Measurements from ENCODE around the gene MRPL16.
"Not testable (repeated sequence)": the region's sequence is repeated elsewhere in the genome, so short reads cannot be mapped to it uniquely, and the experiment has no call there.

The MRPL16 gene

DNA sequence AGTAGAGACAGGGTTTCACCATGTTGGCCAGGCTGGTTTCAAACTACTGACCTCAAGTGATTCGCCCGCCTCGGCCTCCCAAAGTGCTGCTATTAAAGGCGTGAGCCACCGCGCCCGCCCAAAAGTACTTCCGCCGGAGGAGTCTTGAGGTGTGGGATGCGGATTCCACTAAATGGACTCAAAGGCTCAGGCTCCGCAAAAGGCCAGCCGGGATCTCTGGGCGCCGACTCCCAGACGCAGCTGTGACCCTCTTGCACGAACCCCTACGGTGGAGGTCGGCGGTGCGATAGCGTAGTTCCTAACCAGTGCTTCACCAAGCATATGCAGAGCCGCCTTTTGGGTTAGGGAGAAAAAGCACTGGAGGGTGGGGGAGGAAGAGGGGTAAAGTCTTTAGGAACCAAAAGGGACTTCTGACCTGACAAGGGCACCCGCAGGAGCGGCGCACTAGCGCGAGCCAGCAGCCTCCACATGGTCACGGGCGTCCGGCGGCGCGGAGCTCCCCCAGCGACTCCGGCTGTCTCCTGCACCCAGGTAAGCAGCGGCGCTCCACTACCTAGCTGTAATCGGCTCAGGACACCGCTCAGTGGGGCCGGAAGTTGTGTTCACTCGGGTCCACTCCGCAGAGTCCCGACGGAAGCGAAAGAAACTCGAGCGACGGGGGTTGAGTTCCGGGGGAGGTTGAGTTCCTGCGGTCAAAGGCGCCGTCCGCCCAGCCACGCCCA is at the start of gene MRPL16:
Gene MRPL16, minus strand, starts transcription at position 590 of the 722 bp plus-strand sequence. Its CDS starts 120 bp downstream, at position 470.
- peak; percentile 89 for DNase-seq (ENCODE audit: low spot score)

DNA sequence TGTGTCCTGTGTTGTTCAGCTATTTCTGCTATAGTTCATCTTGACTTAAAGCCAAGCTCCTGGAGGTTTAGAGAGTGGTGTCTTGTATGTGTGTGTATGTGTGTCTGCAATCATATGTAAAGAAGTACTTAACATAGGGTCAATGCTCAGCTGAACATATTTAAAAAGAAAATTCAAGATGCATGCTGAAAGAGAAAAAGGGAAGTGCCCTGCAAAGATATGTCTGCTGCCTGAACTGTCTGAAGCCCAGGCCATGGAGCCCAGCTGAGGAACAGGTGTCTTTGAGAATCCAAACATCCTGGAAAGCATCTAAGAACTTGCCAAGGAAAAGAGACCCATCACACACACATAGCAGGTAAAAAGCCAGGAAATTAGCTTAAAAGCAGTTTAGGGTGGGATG is 49.1 kb upstream of the MRPL16 start:
- no peak for DNase-seq (ENCODE audit: low spot score)

DNA sequence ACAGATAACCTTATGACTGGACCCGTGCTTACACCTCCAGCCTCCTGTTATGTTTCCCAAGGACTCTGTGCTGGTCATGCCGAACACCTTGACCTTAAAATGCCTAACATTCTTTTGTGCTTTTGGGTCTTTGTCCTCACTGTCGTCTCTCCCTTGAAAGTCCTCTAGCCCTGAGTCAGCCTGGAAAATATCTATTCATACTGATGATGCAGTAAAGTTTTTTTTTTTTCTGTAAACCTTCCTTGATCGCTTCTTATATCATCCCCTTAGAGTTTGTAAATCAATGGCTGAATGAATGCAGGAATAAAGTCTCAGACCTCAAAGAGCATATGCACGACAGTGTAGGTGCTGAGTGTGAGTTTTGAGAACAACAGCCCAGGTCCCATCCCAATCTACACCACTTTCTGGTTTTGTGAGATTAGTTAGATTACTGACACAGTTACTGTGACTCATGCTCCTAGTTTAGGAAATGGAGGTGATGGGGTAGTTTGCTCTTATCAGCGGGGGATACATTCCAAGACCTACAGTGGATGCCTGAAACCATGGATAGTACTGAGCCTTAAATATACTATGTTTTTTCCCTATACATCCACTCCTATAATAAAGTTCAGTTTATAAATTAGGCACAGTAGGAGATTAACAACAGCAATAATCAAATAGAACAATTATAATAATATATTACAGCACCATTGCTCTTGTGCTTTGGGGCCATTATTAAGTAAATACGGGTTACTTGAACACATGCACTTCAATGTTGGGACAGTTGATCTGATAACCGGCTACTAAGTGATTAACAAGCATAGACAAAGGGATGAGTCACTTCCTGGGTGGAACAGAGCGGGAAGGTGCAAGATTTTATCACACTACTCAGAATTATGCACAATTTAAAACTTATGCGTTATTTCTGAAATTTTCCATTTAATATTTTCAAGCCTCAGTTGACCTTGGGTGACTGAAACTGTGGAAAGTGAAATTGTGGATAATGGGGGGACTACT is 47.2 kb upstream of the MRPL16 start:
- DNase-seq (ENCODE audit: low spot score), result no peak

- DNase-seq (ENCODE audit: low spot score), result no peak
Measured at GRCh38 chr11:59854871-59855270, 44.3 kb upstream of the MRPL16 start.

DNA sequence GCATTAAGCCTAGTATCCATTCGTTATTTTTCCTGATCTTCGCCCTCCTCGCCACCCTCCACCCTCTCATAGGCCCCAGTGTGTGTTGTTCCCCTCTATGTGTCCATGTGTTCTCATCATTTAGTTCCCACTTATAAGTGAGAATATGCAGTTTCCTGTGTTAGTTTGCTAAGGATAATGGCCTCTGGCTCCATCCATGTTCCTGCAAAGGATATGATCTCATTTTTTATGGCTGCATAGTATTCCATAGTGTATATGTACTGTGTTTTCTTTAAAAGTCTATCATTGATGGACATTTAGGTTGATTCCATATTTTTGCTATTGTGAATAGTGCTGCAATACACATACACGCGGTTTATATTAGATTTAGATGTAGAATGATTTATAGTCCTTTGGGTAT is 40.8 kb upstream of the MRPL16 start:
- DNase-seq (ENCODE audit: low spot score), result not testable (repeated sequence)

DNA sequence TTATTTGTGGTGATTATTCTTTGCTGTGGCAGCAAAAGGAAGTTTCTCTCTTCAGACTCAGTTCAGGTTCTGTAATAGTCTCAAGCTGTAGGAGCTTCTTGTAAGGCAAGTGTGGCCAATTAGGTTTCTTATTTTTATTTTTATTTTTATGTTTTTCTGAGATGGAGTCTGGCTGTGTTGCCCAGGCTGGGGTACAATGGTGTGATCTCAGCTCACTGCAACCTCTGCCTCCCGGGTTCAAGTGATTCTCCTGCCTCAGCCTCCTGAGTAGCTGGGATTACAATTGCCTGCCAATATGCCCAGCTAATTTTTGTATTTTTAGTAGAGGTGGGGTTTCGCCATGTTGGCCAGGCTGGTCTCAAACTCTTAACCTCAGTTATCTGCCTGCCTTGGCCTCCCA is 39.0 kb upstream of the MRPL16 start:
- not testable (repeated sequence) for DNase-seq (ENCODE audit: low spot score)

DNA sequence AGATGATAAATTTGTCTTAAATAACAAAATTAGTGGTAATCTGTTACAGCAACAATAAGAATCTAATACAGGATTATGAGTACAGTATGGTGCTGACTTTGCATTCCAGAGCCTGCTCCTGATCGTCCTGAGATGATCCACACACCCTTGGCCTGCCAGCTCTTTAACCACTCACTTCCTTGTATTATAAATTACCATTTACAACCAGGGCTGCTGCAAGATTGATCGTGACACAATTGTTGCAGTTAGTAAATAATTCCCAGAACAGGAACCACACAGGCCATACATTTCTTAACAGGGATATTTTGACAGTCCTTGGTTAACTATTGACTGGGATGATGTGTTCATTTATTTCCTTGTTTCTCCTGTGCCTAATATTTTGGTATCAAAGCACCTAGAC is 38.6 kb upstream of the MRPL16 start:
- no peak for DNase-seq (ENCODE audit: low spot score)

DNA sequence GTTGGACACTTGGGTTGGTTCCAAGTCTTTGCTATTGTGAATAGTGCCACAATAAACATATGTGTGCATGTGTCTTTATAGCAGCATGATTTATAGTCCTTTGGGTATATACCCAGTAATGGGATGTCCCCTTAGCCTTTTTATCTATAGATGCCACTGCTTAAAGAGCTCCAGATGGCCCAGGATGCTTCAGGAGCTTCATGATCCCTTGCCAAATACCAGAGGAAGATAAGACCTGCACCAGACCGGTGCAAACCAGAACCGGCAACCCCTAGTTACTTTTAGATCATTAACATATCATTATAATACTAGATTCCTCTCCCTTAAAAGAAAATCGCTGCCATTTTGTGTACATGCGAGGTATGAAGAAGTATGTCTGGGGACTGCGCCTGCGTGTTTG is 37.9 kb upstream of the MRPL16 start:
- DNase-seq (ENCODE audit: low spot score), result not testable (repeated sequence)

GRCh38 chr11:59847626-59848025 is 37.0 kb upstream of the MRPL16 start:
- no peak for DNase-seq (ENCODE audit: low spot score)

DNA sequence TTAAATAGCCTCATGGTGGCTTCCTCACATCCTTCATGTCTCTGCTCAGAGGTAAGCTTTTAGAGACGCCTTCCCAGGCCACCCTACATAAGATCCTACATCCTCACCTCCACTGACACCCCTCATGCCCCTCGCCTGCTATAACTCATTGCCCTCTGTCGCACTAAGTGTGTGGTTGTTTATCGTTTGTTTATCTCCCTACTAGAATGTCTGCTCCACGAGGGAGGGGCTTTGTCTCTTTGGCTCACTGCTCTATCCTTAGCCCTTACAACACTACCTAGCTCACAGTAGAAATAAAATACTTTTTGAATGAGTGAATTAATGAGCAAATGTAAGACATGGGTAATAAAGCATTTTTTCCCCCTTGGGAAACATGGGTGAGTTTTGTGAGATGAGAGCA is 36.0 kb upstream of the MRPL16 start:
- DNase-seq (ENCODE audit: low spot score), result no peak

DNA sequence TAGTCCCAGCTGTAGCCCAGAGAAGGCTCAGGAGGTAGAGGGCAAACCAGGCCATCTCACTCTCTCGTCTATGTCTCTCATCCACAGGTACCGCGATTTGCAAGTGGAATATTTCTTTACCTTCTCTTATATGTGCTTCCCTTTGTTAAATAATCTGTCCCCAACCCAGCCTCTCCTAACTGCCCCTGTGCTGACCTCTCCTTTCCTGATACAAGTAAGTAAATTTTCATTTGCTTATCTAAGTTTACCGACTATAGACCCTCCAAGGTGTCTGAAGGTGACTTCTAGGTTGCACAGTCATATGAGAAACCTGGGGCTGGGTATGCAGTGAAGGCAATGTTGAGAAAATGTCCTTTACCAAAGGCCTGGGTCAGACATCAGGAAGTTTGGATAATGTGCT is 34.8 kb upstream of the MRPL16 start, which contains the start of gene CBLIF:
Gene CBLIF, minus strand, starts transcription at position 101 of the 400 bp plus-strand sequence. Its CDS starts 46 bp downstream, at position 55.
- no peak for DNase-seq (ENCODE audit: low spot score)

DNA sequence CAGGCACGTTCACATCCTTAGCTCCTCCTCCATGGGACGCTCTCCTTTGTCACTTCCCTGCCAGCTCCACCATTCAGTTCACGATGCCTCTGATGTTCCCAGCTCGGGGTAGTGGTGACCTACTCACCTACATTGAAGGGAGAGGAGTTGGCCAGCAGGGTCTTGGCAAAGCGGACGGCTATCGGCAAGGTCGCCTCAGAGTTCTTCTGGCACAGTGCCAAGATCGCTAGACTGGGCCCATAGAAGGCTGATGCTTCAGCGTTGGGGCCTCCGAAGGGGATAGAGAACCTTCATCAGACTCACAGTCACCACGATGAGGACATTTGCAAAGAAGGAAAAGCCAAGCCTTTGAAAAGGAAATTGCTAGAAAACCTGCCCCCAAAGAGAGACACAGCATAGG is 31.7 kb upstream of the MRPL16 start:
- no peak for DNase-seq (ENCODE audit: low spot score)

- no peak for DNase-seq (ENCODE audit: low spot score)
Measured at GRCh38 chr11:59841514-59841913, 30.9 kb upstream of the MRPL16 start.

- DNase-seq (ENCODE audit: low spot score), result no peak
Measured at GRCh38 chr11:59839615-59840014, 29.0 kb upstream of the MRPL16 start.

DNA sequence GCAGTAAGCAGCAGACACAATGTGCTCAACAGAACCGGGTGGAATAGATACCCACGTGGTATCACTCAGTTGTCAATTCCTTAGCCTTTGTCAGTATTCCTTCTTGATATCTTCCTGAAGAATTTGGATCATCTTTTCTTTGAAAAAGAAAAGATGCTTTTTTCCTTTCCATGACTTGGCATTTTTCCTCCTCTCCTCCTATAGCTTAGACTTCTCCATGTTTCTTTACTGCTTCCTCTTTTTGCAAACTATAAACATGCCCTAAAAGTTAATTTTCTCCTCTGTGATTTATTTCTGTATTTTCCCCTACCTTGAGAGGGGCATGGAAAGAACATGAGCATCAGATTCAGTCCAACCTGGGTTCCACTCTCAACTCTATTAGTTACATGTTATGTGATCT is 23.0 kb upstream of the MRPL16 start:
- no peak for DNase-seq (ENCODE audit: low spot score)

GRCh38 chr11:59829358-59829757 is 18.8 kb upstream of the MRPL16 start:
- no peak for DNase-seq (ENCODE audit: low spot score)

- peak; percentile 15 for DNase-seq (ENCODE audit: low spot score)
Measured at GRCh38 chr11:59822989-59823566, 12.5 kb upstream of the MRPL16 start.

DNA sequence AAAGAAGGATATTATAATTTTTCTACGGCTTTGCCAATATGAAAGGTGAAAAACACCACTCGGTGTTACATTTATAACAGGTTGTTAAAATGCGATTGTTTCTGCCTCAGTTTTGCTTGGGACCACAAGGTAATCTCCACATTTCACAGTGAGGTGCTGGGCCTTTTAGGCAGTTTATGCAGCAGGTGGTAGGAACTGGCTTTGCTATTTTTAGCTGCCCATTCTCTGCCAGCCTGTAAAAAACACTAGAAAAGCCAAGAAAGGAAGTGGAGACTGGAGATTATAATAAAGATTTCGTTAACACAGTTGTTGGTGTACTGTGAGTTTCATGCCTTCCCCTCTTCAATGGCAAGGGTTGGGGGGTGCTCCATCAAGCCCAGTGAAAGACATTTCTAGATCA is 8.0 kb upstream of the MRPL16 start:
- DNase-seq (ENCODE audit: low spot score), result peak; percentile 21

DNA sequence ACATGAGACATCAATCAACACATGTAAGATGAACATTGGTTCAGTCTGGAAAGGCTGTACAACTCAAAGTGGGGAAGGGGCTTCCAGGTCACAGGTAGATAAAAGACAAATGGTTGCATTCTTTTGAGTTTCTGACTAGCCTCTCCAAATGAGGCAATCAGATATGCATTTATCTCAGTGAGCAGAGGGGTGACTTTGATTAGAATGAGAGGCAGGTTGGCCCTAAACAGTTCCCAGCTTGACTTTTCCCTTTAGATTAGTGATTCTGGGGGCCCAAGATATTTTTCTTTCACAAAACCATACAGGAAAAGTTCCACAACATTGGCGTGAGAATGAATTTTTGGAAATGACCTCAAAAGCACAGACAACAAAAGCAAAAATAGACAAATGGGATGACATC is 5.9 kb upstream of the MRPL16 start:
- not testable (repeated sequence) for DNase-seq (ENCODE audit: low spot score)

DNA sequence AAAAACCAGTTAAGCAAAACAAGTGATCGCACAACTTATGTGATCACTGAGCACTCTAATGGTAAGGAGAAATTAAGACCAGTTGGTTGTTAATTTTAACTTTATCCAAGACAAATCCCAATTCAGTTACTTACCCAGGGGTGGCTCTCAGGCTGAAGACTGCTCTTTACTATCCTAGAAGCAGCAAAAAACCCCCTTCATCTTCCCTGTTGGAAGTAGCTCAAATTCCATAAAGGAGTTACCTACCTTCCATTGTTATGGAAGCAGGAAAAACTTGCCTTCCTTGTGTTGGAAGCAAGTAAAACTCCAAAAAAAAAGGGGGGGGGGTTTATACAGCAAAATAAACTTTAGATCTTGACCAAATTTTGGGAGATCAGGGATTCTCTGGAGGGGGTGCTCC is 5.2 kb upstream of the MRPL16 start:
- no peak for DNase-seq (ENCODE audit: low spot score)

- no peak for DNase-seq (ENCODE audit: low spot score)
Measured at GRCh38 chr11:59814021-59814420, 3.4 kb upstream of the MRPL16 start.

- DNase-seq (ENCODE audit: low spot score), result no peak
Measured at GRCh38 chr11:59813364-59813763, 2.8 kb upstream of the MRPL16 start.

- DNase-seq (ENCODE audit: low spot score), result no peak
Measured at GRCh38 chr11:59812220-59812619, 1.6 kb upstream of the MRPL16 start.

Measured in germinal center (tissue), 1 donor.